ENCODE measurements around the gene WDR5B.

WDR5B gene

DNA sequence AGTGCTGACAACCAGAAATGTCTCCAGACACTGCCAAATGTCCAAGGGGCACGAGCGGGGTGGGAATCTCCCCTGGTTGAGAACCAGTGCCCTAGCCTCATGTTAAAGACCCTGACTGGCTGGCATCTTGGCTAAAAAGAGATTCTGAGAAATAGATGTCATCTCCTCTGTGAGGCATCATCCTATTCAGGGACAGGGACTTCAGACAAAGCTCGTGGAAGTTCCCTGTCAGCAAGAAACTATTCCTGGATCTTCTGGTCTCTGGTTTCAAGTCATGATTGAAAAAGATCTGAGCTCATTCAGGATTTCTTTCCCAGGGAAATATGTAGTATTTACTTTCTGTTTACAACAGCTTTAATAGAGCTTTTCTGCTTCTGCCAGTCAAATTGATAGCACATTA, 10.8 kb downstream of the WDR5B start:
- TF ChIP-seq, protein P1, sequence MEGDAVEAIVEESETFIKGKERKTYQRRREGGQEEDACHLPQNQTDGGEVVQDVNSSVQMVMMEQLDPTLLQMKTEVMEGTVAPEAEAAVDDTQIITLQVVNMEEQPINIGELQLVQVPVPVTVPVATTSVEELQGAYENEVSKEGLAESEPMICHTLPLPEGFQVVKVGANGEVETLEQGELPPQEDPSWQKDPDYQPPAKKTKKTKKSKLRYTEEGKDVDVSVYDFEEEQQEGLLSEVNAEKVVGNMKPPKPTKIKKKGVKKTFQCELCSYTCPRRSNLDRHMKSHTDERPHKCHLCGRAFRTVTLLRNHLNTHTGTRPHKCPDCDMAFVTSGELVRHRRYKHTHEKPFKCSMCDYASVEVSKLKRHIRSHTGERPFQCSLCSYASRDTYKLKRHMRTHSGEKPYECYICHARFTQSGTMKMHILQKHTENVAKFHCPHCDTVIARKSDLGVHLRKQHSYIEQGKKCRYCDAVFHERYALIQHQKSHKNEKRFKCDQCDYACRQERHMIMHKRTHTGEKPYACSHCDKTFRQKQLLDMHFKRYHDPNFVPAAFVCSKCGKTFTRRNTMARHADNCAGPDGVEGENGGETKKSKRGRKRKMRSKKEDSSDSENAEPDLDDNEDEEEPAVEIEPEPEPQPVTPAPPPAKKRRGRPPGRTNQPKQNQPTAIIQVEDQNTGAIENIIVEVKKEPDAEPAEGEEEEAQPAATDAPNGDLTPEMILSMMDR (IDR thresholded peaks at IDR 0.05): no peak
- no peak overlapping the region for H3K9ac ChIP-seq
- no peak overlapping the region for H2AFZ ChIP-seq
- H3K4me1 ChIP-seq: no peaks in the 10 kb centered on the region
- H3K4me3 ChIP-seq (ENCODE audit: low read depth, low read length): no peak overlapping the region
- H3K9me3 ChIP-seq (ENCODE audit: control insufficient read depth, low read length): no peaks in the 10 kb centered on the region
- no peaks in the 10 kb centered on the region for H3K36me3 ChIP-seq (ENCODE audit: control insufficient read depth, insufficient read depth, low read length)
- no peak overlapping the region for H3K4me2 ChIP-seq (ENCODE audit: low read length)
- H3K79me2 ChIP-seq: peaks cover 33% of the 10 kb centered on the region
- no peaks in the 10 kb centered on the region for H3K27me3 ChIP-seq (ENCODE audit: control insufficient read depth, insufficient read depth, low read length)
- no peak overlapping the region for H3K27ac ChIP-seq

DNA sequence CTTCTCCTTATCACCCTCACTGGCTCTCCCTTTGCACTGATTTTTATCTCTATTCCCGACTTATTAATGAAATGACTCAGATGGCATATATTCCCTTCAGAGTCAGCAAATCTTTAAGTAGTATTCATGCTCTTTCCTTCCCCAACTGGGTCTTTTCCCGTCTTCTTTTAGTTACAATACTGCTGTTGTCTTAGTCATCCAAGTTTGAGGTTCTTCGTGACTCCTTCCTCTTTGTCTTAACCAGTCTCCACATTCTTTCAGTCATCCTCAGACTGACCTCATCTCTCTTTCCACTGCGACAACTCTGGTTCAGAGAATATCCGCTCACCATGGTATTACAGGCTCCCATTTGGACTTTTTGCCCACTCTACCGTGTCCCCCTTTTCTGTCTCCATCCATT, 12.4 kb downstream of the WDR5B start:
- Histone ChIP-seq H3K27ac (no peak overlapping the region), H3K4me1 (no peaks in the 10 kb centered on the region), H3K9me3 (ENCODE audit: control insufficient read depth, low read length) (no peaks in the 10 kb centered on the region), H3K27me3 (ENCODE audit: control insufficient read depth, insufficient read depth, low read length) (no peaks in the 10 kb centered on the region), H3K79me2 (peaks cover 41% of the 10 kb centered on the region), H3K4me3 (ENCODE audit: low read depth, low read length) (no peak overlapping the region), H3K36me3 (ENCODE audit: control insufficient read depth, insufficient read depth, low read length) (no peaks in the 10 kb centered on the region), H3K9ac (no peak overlapping the region), H2AFZ (no peak overlapping the region), H3K4me2 (ENCODE audit: low read length) (no peak overlapping the region)
- TF ChIP-seq, protein P1 (IDR thresholded peaks at IDR 0.05): no peak

DNA sequence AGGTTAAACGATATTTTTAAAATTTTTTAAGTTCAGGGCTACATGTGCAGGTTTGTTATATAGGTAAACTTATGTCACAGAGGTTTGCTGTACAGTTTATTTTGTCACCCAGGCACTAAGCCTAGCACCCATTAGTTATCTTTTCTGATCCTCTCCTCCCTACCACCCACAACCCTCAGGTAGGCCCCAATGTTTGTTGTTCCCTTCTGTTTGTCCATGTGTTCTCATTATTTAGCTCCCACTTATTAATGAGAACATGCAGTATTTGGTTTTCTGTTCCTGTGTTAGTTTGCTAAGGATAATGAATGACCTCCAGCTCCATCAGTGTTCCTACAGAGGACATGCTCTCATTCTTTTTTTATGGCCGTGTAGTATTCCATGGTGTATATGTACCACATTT, 16.9 kb downstream of the WDR5B start:
- no peaks in the 10 kb centered on the region for H3K27me3 ChIP-seq (ENCODE audit: control insufficient read depth, insufficient read depth, low read length)
- TF ChIP-seq, protein P1 (IDR thresholded peaks at IDR 0.05): no peak
- H3K27ac ChIP-seq: no peak overlapping the region
- no peaks in the 10 kb centered on the region for H3K9me3 ChIP-seq (ENCODE audit: control insufficient read depth, low read length)
- H3K4me2 ChIP-seq (ENCODE audit: low read length): no peak overlapping the region
- H3K4me1 ChIP-seq: no peaks in the 10 kb centered on the region
- H2AFZ ChIP-seq: no peak overlapping the region
- no peaks in the 10 kb centered on the region for H3K36me3 ChIP-seq (ENCODE audit: control insufficient read depth, insufficient read depth, low read length)
- H3K79me2 ChIP-seq: peaks cover 16% of the 10 kb centered on the region
- no peak overlapping the region for H3K4me3 ChIP-seq (ENCODE audit: low read depth, low read length)
- no peak overlapping the region for H3K9ac ChIP-seq

DNA sequence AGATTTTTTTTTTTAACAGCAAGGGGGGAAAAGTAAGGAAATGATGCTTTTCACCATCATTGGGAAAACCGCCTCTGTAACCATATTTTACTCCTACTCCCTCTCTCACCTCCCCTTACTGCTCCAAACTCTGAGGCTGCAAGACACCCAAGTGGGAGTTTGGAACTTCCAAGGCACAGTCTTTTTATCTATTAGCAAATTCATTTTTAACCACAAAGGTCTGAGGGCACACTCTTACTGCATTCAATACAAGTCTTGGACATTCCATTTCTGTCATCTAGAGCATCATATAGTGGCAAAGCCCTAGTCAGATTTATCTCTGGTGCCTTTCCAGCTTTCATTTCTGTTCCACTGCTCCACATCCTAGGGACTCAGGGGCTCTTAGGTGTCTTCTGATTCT, 18.7 kb downstream of the WDR5B start:
- no peak overlapping the region for H3K4me3 ChIP-seq (ENCODE audit: low read depth, low read length)
- no peaks in the 10 kb centered on the region for H3K9me3 ChIP-seq (ENCODE audit: control insufficient read depth, low read length)
- no peaks in the 10 kb centered on the region for H3K27me3 ChIP-seq (ENCODE audit: control insufficient read depth, insufficient read depth, low read length)

DNA sequence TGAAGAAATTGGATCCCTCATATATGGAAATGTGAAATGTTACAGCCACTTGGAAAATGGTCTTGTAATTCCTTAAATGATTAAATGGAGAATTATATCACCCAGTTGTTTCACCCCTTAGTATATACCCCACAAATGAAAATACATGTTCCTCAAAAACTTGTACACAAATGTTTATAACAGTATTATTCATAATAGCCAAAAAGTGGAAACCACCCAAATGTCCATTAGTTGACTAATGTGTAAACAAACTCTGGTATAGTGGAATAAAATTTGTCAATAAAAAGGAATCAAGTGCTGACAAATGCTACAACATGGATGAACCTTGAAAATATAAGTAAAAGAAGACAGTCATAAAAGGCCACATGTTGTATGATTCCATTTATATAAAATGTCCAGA, 19.4 kb downstream of the WDR5B start:
- Histone ChIP-seq H3K9me3 (ENCODE audit: control insufficient read depth, low read length) (no peaks in the 10 kb centered on the region), H3K4me1 (peaks cover 3% of the 10 kb centered on the region), H3K4me2 (ENCODE audit: low read length) (no peak overlapping the region), H3K9ac (no peak overlapping the region), H3K36me3 (ENCODE audit: control insufficient read depth, insufficient read depth, low read length) (no peaks in the 10 kb centered on the region), H2AFZ (no peak overlapping the region), H3K27me3 (ENCODE audit: control insufficient read depth, insufficient read depth, low read length) (no peaks in the 10 kb centered on the region), H3K4me3 (ENCODE audit: low read depth, low read length) (no peak overlapping the region), H3K27ac (no peak overlapping the region), H3K79me2 (peaks cover 16% of the 10 kb centered on the region)
- TF ChIP-seq, protein P1 (IDR thresholded peaks at IDR 0.05): no peak

More for the DNA sequence above, 18.7 kb downstream of the WDR5B start:
- H3K4me2 ChIP-seq (ENCODE audit: low read length): no peak overlapping the region
- H3K9ac ChIP-seq: no peak overlapping the region
- no peak overlapping the region for H3K27ac ChIP-seq
- no peaks in the 10 kb centered on the region for H3K36me3 ChIP-seq (ENCODE audit: control insufficient read depth, insufficient read depth, low read length)
- TF ChIP-seq, protein P1 (IDR thresholded peaks at IDR 0.05): no peak
- peaks cover 3% of the 10 kb centered on the region for H3K4me1 ChIP-seq
- no peak overlapping the region for H2AFZ ChIP-seq
- peaks cover 16% of the 10 kb centered on the region for H3K79me2 ChIP-seq

Measured in parathyroid adenoma (tissue), 2 donors.